ENCODE measurements around the gene NIP7. TPM values are rescaled to one million over a fixed set of nuclear protein-coding genes. Genes with fewer than 3 reads are reported as not detected.

The NIP7 gene
- total and polyA plus RNA-seq, 9 of the 15 experiments (the other 6 are each of a cell fraction or from before 2014, with no cell fraction given), result 28.9 to 85.5 (median 72.5) TPM

GRCh38 chr16:69330286-69331109 is 9.1 kb upstream of the NIP7 start, which contains the start of gene PDF (continued):
- TF ChIP-seq, protein P1, sequence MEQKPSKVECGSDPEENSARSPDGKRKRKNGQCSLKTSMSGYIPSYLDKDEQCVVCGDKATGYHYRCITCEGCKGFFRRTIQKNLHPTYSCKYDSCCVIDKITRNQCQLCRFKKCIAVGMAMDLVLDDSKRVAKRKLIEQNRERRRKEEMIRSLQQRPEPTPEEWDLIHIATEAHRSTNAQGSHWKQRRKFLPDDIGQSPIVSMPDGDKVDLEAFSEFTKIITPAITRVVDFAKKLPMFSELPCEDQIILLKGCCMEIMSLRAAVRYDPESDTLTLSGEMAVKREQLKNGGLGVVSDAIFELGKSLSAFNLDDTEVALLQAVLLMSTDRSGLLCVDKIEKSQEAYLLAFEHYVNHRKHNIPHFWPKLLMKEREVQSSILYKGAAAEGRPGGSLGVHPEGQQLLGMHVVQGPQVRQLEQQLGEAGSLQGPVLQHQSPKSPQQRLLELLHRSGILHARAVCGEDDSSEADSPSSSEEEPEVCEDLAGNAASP (IDR thresholded peaks at IDR 0.05), result no peak
- TF ChIP-seq SFPQ (IDR thresholded peaks at IDR 0.05; ENCODE audit: low read depth, low read length) (no peak), TEAD4 (IDR thresholded peaks at IDR 0.05; ENCODE audit: low read length) (no peak), TEAD4 (CRISPR knock-in tag; IDR thresholded peaks at IDR 0.05; ENCODE audit: borderline replicate concordance) (no peak), HDAC3 (IDR thresholded peaks at IDR 0.05; ENCODE audit: borderline replicate concordance, partially characterized antibody) (no peak), ZNF740 (CRISPR knock-in tag; IDR thresholded peaks at IDR 0.05) (no peak), ZNF740 (tag; IDR thresholded peaks at IDR 0.05) (no peak), ZSCAN29 (IDR thresholded peaks at IDR 0.05) (no peak), KAT7 (CRISPR knock-in tag; IDR thresholded peaks at IDR 0.05; ENCODE audit: borderline replicate concordance) (no peak; the same call in 1 of the 2 replicates), SOX6 (IDR thresholded peaks at IDR 0.05) (no peak), ETV5 (CRISPR knock-in tag; IDR thresholded peaks at IDR 0.05; ENCODE audit: low read depth) (peak; percentile 87; the same call in 1 of the 2 replicates), ZC3H4 (CRISPR knock-in tag; IDR thresholded peaks at IDR 0.05; ENCODE audit: borderline replicate concordance) (no peak), CCNT2 (IDR thresholded peaks at IDR 0.05; ENCODE audit: borderline replicate concordance, extremely low read depth, insufficient read length, low read depth, low read length) (peak; percentile 95), MCM2 (IDR thresholded peaks at IDR 0.05; ENCODE audit: low read depth) (no peak), ZNF224 (CRISPR knock-in tag; IDR thresholded peaks at IDR 0.05) (no peak), FUS (optimal IDR thresholded peaks at IDR 0.05; ENCODE audit: low read depth, low read length) (peak; percentile 59), MTA3 (IDR thresholded peaks at IDR 0.05; ENCODE audit: borderline replicate concordance) (peak; percentile 74), POLR2AphosphoS5 (IDR thresholded peaks at IDR 0.05; ENCODE audit: control insufficient read depth, insufficient read depth, low read depth, low read length) (peak; percentile 90), ATF1 (CRISPR knock-in tag; IDR thresholded peaks at IDR 0.05) (no peak), ATF1 (tag; IDR thresholded peaks at IDR 0.05) (peak; percentile 58), MAX (CRISPR knock-in tag; IDR thresholded peaks at IDR 0.05) (peak; percentile 67; the same call in 1 of the 2 replicates), TRIM28 (IDR thresholded peaks at IDR 0.05) (no peak)
- TF ChIP-seq, protein P2, sequence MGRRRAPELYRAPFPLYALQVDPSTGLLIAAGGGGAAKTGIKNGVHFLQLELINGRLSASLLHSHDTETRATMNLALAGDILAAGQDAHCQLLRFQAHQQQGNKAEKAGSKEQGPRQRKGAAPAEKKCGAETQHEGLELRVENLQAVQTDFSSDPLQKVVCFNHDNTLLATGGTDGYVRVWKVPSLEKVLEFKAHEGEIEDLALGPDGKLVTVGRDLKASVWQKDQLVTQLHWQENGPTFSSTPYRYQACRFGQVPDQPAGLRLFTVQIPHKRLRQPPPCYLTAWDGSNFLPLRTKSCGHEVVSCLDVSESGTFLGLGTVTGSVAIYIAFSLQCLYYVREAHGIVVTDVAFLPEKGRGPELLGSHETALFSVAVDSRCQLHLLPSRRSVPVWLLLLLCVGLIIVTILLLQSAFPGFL (CRISPR knock-in tag; IDR thresholded peaks at IDR 0.05), result no peak

All from K562 (cell line).